ENCODE measurements around the gene GPR139.

GRCh38 chr16:20020083-20020482, 53.6 kb downstream of the GPR139 start:
- no peak for TF ChIP-seq POLR2AphosphoS5 (IDR thresholded peaks at IDR 0.05; ENCODE audit: low read depth, low read length)
- TF ChIP-seq TAF1 (IDR thresholded peaks at IDR 0.05; ENCODE audit: borderline replicate concordance, insufficient read depth, low read length), result no peak
- no peak for TF ChIP-seq REST (IDR thresholded peaks at IDR 0.05; ENCODE audit: insufficient read depth in 1 of 2, low read depth in 2 of 2, low read length in 2 of 2)
- no peak for TF ChIP-seq SIN3A (IDR thresholded peaks at IDR 0.05; ENCODE audit: borderline replicate concordance, insufficient read depth, low read length)
